SK-N-SH (cell line): ENCODE data around the gene CABP1. TPM values are rescaled to one million over a fixed set of nuclear protein-coding genes. Genes with fewer than 3 reads are reported as not detected.
"Not testable (repeated sequence)": the region's sequence is repeated elsewhere in the genome, so short reads cannot be mapped to it uniquely, and the experiment has no call there.

Experiments used
- CTCF ChIA-PET: fragments of 300-600, 350-600 bp; formaldehyde crosslinking; extraction: SDS; loops from one replicate; lab custom pipeline; 2021; lab: Yijun Ruan, JAX
- POLR2A ChIA-PET: fragments of 350-600 bp; sonication (Branson Sonifier 250); formaldehyde crosslinking; extraction: SDS; loops from one replicate; lab custom pipeline; 2020; ENCODE audit warnings: antibody characterized with exemption, inconsistent platforms; lab: Yijun Ruan, JAX
- DNase-seq: peaks from one replicate; pipeline ENCODE4 v3.0.0; 2012
- H2AFZ ChIP-seq: fragments of 200-600 bp; sonication (generic); 2 replicates; pipeline ENCODE4 v1.8.1; 2016; ENCODE audit warnings: antibody characterized with exemption, mild to moderate bottlenecking, low read depth
- H3F3A ChIP-seq: fragments of 200-600 bp; sonication (generic); replicated peaks from 2 replicates; pipeline ENCODE3; 2016; ENCODE audit warnings: antibody characterized with exemption, mild to moderate bottlenecking; ENCODE audit not compliant: insufficient read depth
- H3K27ac ChIP-seq, 2 experiments: fragments of 200-500 bp in 1 of 2; fragments of 200-600 bp in 1 of 2; sonication (Bioruptor generic) in 1 of 2; sonication (generic), shearing (Covaris generic) in 1 of 2; 2 replicates each; pipeline versions ENCODE4 v1.5.1 to v1.6.1; 2014 to 2016; ENCODE audit warnings: low read depth in 2 of 2, inconsistent platforms in 1 of 2, low read length in 1 of 2, mild to moderate bottlenecking in 1 of 2, mixed read lengths in 1 of 2
- H3K27me3 ChIP-seq: fragments of 200-600 bp; sonication (generic), shearing (Covaris generic); 2 replicates; pipeline ENCODE4 v1.6.1; 2016; ENCODE audit warnings: mixed run types; ENCODE audit not compliant: insufficient read depth
- H3K36me3 ChIP-seq, 2 experiments: fragments of 200-500 bp in 1 of 2; fragments of 200-600 bp in 1 of 2; sonication (Bioruptor generic) in 1 of 2; sonication (generic) in 1 of 2; replicated peaks in 1 of 2; 2 replicates each; pipeline versions ENCODE3 to v1.5.1; 2014 to 2016; ENCODE audit warnings: low read length in 1 of 2, mild to moderate bottlenecking in 1 of 2; ENCODE audit not compliant: insufficient read depth in 2 of 2, control insufficient read depth in 1 of 2
- H3K4me1 ChIP-seq, 2 experiments: fragments of 200-500 bp in 1 of 2; fragments of 200-600 bp in 1 of 2; sonication (Bioruptor generic) in 1 of 2; sonication (generic), shearing (Covaris generic) in 1 of 2; 2 replicates each; pipeline versions ENCODE4 v1.5.1 to v1.6.1; 2014 to 2016; ENCODE audit warnings: low read depth in 1 of 2, low read length in 1 of 2, mixed run types in 1 of 2; ENCODE audit not compliant: insufficient read depth in 2 of 2, control insufficient read depth in 1 of 2
- H3K4me2 ChIP-seq: fragments of 200-600 bp; sonication (generic), shearing (Covaris generic); 2 replicates; pipeline ENCODE4 v1.6.1; 2017; ENCODE audit warnings: mixed run types
- H3K4me3 ChIP-seq, 2 experiments: fragments of 200-500 bp in 1 of 2; fragments of 200-600 bp in 1 of 2; sonication (Bioruptor generic) in 1 of 2; sonication (generic), shearing (Covaris generic) in 1 of 2; 2 replicates each; pipeline versions ENCODE4 v1.5.1 to v1.8.1; 2014 to 2016; ENCODE audit warnings: low read depth in 2 of 2, inconsistent platforms in 1 of 2, low read length in 1 of 2, mild to moderate bottlenecking in 1 of 2, mixed read lengths in 1 of 2, moderate library complexity in 1 of 2
- H3K79me2 ChIP-seq: fragments of 200-600 bp; sonication (generic); 2 replicates; pipeline ENCODE4 v1.8.1; 2017; ENCODE audit warnings: mild to moderate bottlenecking; ENCODE audit not compliant: insufficient read depth
- H3K9ac ChIP-seq: fragments of 200-600 bp; sonication (generic); 2 replicates; pipeline ENCODE4 v1.6.1; 2017; ENCODE audit warnings: mixed run types
- H3K9me2 ChIP-seq: fragments of 200-600 bp; sonication (generic); 2 replicates; pipeline ENCODE4 v1.6.1; 2017; ENCODE audit warnings: mixed run types
- H3K9me3 ChIP-seq: fragments of 200-600 bp; sonication (generic); 2 replicates; pipeline ENCODE4 v1.6.1; 2017; ENCODE audit warnings: mixed run types, mild to moderate bottlenecking, moderate library complexity
- H4K20me1 ChIP-seq: fragments of 200-600 bp; sonication (generic); 2 replicates; pipeline ENCODE4 v1.6.1; 2017; ENCODE audit warnings: mild to moderate bottlenecking, mixed run types; ENCODE audit not compliant: insufficient read depth
- EP300 ChIP-seq, 2 experiments: IDR thresholded peaks; 2 replicates each; pipeline versions ENCODE4 v1.4.0 to v1.6.1; 2012; ENCODE audit warnings: borderline replicate concordance in 1 of 2, low read depth in 1 of 2, low read length in 1 of 2
- FOXM1 ChIP-seq: IDR thresholded peaks from 2 replicates; pipeline ENCODE4 v1.4.0; 2012; ENCODE audit warnings: low read depth, mild to moderate bottlenecking
- PBX3 ChIP-seq: IDR thresholded peaks from 2 replicates; pipeline ENCODE4; 2012
- USF1 ChIP-seq: IDR thresholded peaks from 2 replicates; pipeline ENCODE4 v1.4.0; 2012; ENCODE audit warnings: low read depth, borderline replicate concordance
- YY1 ChIP-seq: IDR thresholded peaks from 2 replicates; pipeline ENCODE4 v1.4.0; 2012; ENCODE audit warnings: low read depth, mild to moderate bottlenecking
- WGBS: methylation state at CpG from one replicate; pipeline ENCODE4 v1.1.6; 2017; ENCODE audit warnings: low lambda C conversion rate; 5-methylcytosine and 5-hydroxymethylcytosine counted together
- polyA plus RNA-seq, 3 experiments: library from polyadenylated mRNA; depleted of rRNA; stranded (reverse); fragments of >200 nt; gene quantifications; 2 replicates each; pipeline ENCODE4 v1.2.3, GENCODE V29; 2012

Gene CABP1
- polyA plus RNA-seq, 1 of the 3 experiments (the other 2 are of a cell fraction) = 0.08 TPM

- no peak for DNase-seq
- WGBS = 45% methylated on average over 9 of the region's 13 CpGs
- no peaks in the 10 kb centered on the region for H3K9me2 ChIP-seq
- no peaks in the 10 kb centered on the region for H4K20me1 ChIP-seq
- H3K27ac ChIP-seq = no peak overlapping the region
- H3F3A ChIP-seq = no peaks in the 10 kb centered on the region
- H3K4me2 ChIP-seq = 0 out of 2 replicates have a peak overlapping the region, but pooled peaks have one; percentile 37
- no peak overlapping the region for H3K4me3 ChIP-seq
- H3K4me1 ChIP-seq = no peaks in the 10 kb centered on the region; a peak in 1 of 4 replicates
- ChIA-PET POLR2A (interaction anchor here (0.7 kb wide), 1 partner anchor 254 kb away, joined by 3 read pairs; no protein-coding TSS in a partner anchor), CTCF (interaction anchor here (1.0 to 1.5 kb wide), 2 partner anchors 372 to 511 kb away, joined by 3 read pairs; no protein-coding TSS in a partner anchor)
- H2AFZ ChIP-seq = no peak overlapping the region
- peak; percentile 53; the same call in 1 of the 2 replicates for TF ChIP-seq USF1
- no peak for TF ChIP-seq FOXM1
- no peaks in the 10 kb centered on the region for H3K9me3 ChIP-seq
- H3K9ac ChIP-seq = no peak overlapping the region
- H3K79me2 ChIP-seq = no peaks in the 10 kb centered on the region
- no peaks in the 10 kb centered on the region for H3K36me3 ChIP-seq
- H3K27me3 ChIP-seq = no peaks in the 10 kb centered on the region
These were observed 41.6 kb upstream of the CABP1 start for GRCh38 chr12:120598674-120599463.

- 85% methylated on average over 23 of the region's 23 CpGs for WGBS
- Histone ChIP-seq H3F3A (no peaks in the 10 kb centered on the region), H3K9ac (no peak overlapping the region), H3K27ac (no peak overlapping the region), H3K9me3 (no peaks in the 10 kb centered on the region)
- DNase-seq = no peak
- TF ChIP-seq EP300 (IDR thresholded peaks at IDR 0.05; ENCODE audit: borderline replicate concordance in 1 of 2, low read depth in 1 of 2, low read length in 1 of 2) (no peak), YY1 (no peak), PBX3 (no peak)
- TF ChIP-seq, all 33 proteins: peak for 0
- H3K4me2 ChIP-seq = no peak overlapping the region
- POLR2A ChIA-PET = no interaction called here
- CTCF ChIA-PET = interaction anchor here (0.8 to 2.1 kb wide), 3 partner anchors 15 to 371 kb away, joined by 3 to 6 read pairs (median 4); no protein-coding TSS in a partner anchor
- H3K79me2 ChIP-seq = no peaks in the 10 kb centered on the region
- H3K27me3 ChIP-seq = no peaks in the 10 kb centered on the region
- no peaks in the 10 kb centered on the region for H4K20me1 ChIP-seq
- no peak overlapping the region for H2AFZ ChIP-seq
- H3K9me2 ChIP-seq = no peaks in the 10 kb centered on the region
- H3K4me3 ChIP-seq = no peak overlapping the region
- H3K4me1 ChIP-seq = no peaks in the 10 kb centered on the region; a peak in 1 of 4 replicates
- H3K36me3 ChIP-seq = no peaks in the 10 kb centered on the region
These were observed 40.5 kb upstream of the CABP1 start for GRCh38 chr12:120599672-120600552.

GRCh38 chr12:120602416-120602815 lies 38.0 kb upstream of the CABP1 start:
- H3K4me1 ChIP-seq, H3K4me3 ChIP-seq, H3K36me3 ChIP-seq, H3F3A ChIP-seq, H3K9me2 ChIP-seq, H3K27ac ChIP-seq, H3K27me3 ChIP-seq, H3K4me2 ChIP-seq, DNase-seq, H3K9me3 ChIP-seq, POLR2A ChIA-PET, H4K20me1 ChIP-seq, H2AFZ ChIP-seq, H3K79me2 ChIP-seq, H3K9ac ChIP-seq: not testable (repeated sequence)
- CTCF ChIA-PET = interaction anchor here (1.1 to 2.1 kb wide), 5 partner anchors 18 to 369 kb away, joined by 3 to 6 read pairs (median 5); no protein-coding TSS in a partner anchor
- 60% methylated on average over 5 of the region's 5 CpGs for WGBS
